IMR-90 (cell line): ENCODE results near the gene SEMA6D. TPM values are rescaled to one million over a fixed set of nuclear protein-coding genes. Genes with fewer than 3 reads are reported as not detected.

Experiments used
- ATAC-seq: fragments of 200-7000 bp; cut with Tn5 transposase; 2 replicates; pipeline ENCODE4 v1.9.1; 2020; ENCODE audit warnings: low read depth, mild to moderate bottlenecking, moderate library complexity
- BruUV-seq: library from RNA; stranded (reverse); fragments of 400-500 nt; replicated peaks from 2 replicates; lab custom pipeline; 2021; lab: Mats Ljungman, UMichigan
- CTCF ChIA-PET: fragments of 300-600 bp; formaldehyde crosslinking; extraction: SDS; loops from one replicate; lab custom pipeline; 2021; ENCODE audit warnings: antibody characterized with exemption; lab: Yijun Ruan, JAX
- POLR2A ChIA-PET: fragments of 300-600 bp; sonication (Branson Sonifier 250); formaldehyde crosslinking; loops from one replicate; lab custom pipeline; 2022; ENCODE audit warnings: antibody characterized with exemption; ENCODE audit not compliant: unreplicated experiment; lab: Charles Lee
- DNase-seq: peaks from one replicate; pipeline ENCODE4 v3.0.0; 2013
- H2AFZ ChIP-seq: replicated peaks from 2 replicates; pipeline ENCODE3; 2013; ENCODE audit warnings: low read length, mild to moderate bottlenecking; ENCODE audit not compliant: poor library complexity
- H2AK5ac ChIP-seq: 2 replicates; pipeline ENCODE4 v1.6.1; 2013; ENCODE audit warnings: low read depth, low read length, inconsistent platforms
- H2AK9ac ChIP-seq: replicated peaks from 2 replicates; pipeline ENCODE3; 2013; ENCODE audit warnings: mild to moderate bottlenecking, low read depth, low read length, moderate library complexity; ENCODE audit not compliant: poor library complexity
- H2BK120ac ChIP-seq: 2 replicates; pipeline ENCODE4 v1.6.1; 2013; ENCODE audit warnings: low read depth, low read length, inconsistent platforms
- H2BK15ac ChIP-seq: 3 replicates; pipeline ENCODE4 v1.6.1; 2013; ENCODE audit warnings: low read depth, low read length, inconsistent platforms
- H2BK20ac ChIP-seq: 2 replicates; pipeline ENCODE4 v1.6.1; 2013; ENCODE audit warnings: low read depth, mild to moderate bottlenecking, inconsistent platforms, low read length, moderate library complexity
- H2BK5ac ChIP-seq: 2 replicates; pipeline ENCODE4 v1.6.1; 2013; ENCODE audit warnings: mild to moderate bottlenecking, low read depth, low read length, inconsistent platforms; ENCODE audit not compliant: poor library complexity, severe bottlenecking
- H3K14ac ChIP-seq: replicated peaks from 2 replicates; pipeline ENCODE4 v1.6.1; 2013; ENCODE audit warnings: low read depth, low read length, inconsistent platforms
- H3K18ac ChIP-seq: 2 replicates; pipeline ENCODE4 v1.6.1; 2013; ENCODE audit warnings: low read depth, low read length, control low read depth
- H3K23ac ChIP-seq: 2 replicates; pipeline ENCODE4 v1.6.1; 2013; ENCODE audit warnings: low read depth, low read length, inconsistent platforms
- H3K27ac ChIP-seq: 2 replicates; pipeline ENCODE4 v1.5.1; 2013; ENCODE audit warnings: mild to moderate bottlenecking, control low read depth, low read length; ENCODE audit not compliant: insufficient read depth
- H3K27me3 ChIP-seq: 2 replicates; pipeline ENCODE4 v1.6.1; 2013; ENCODE audit warnings: low read length; ENCODE audit not compliant: control insufficient read depth, insufficient read depth
- H3K36me3 ChIP-seq: 2 replicates; pipeline ENCODE4 v1.6.1; 2013; ENCODE audit warnings: low read length, mixed read lengths; ENCODE audit not compliant: control insufficient read depth, insufficient read depth
- H3K4ac ChIP-seq: 2 replicates; pipeline ENCODE4 v1.6.1; 2013; ENCODE audit warnings: low read depth, low read length, inconsistent platforms
- H3K4me1 ChIP-seq: 2 replicates; pipeline ENCODE4 v1.6.1; 2013; ENCODE audit warnings: low read length, mixed read lengths; ENCODE audit not compliant: control insufficient read depth, insufficient read depth
- H3K4me2 ChIP-seq: 2 replicates; pipeline ENCODE4 v1.6.1; 2013; ENCODE audit warnings: low read depth, mild to moderate bottlenecking, control low read depth, low read length, moderate library complexity
- H3K4me3 ChIP-seq: 2 replicates; pipeline ENCODE4 v1.5.1; 2013; ENCODE audit warnings: low read depth, mild to moderate bottlenecking, control low read depth, low read length, moderate library complexity; ENCODE audit not compliant: insufficient read depth
- H3K56ac ChIP-seq: 2 replicates; pipeline ENCODE4 v1.6.1; 2013; ENCODE audit warnings: low read length, inconsistent platforms; ENCODE audit not compliant: insufficient read depth; ENCODE audit errors: extremely low read depth
- H3K79me1 ChIP-seq, 2 experiments: 2 replicates each; pipeline ENCODE4 v1.6.1; 2013; ENCODE audit warnings: low read length in 2 of 2, inconsistent platforms in 1 of 2, low read depth in 1 of 2
- H3K9ac ChIP-seq: 2 replicates; pipeline ENCODE4 v1.6.1; 2013; ENCODE audit warnings: low read depth, low read length, control low read depth
- H3K9me1 ChIP-seq: 2 replicates; pipeline ENCODE4 v1.6.1; 2013; ENCODE audit warnings: low read length, inconsistent platforms; ENCODE audit not compliant: insufficient read depth
- H3K9me3 ChIP-seq: 2 replicates; pipeline ENCODE4 v1.6.1; 2013; ENCODE audit warnings: low read length; ENCODE audit not compliant: control insufficient read depth, insufficient read depth
- H4K20me1 ChIP-seq: 2 replicates; pipeline ENCODE4 v1.6.1; 2013; ENCODE audit warnings: low read length, inconsistent platforms; ENCODE audit not compliant: insufficient read depth
- H4K5ac ChIP-seq: 2 replicates; pipeline ENCODE4 v1.6.1; 2013; ENCODE audit warnings: mild to moderate bottlenecking, low read depth, low read length, control low read depth
- H4K8ac ChIP-seq, 2 experiments: 2 replicates each; pipeline ENCODE4 v1.6.1; 2013; ENCODE audit warnings: low read depth in 2 of 2, low read length in 2 of 2, control low read depth in 1 of 2, inconsistent platforms in 1 of 2
- H4K91ac ChIP-seq: 2 replicates; pipeline ENCODE4 v1.6.1; 2013; ENCODE audit warnings: low read depth, low read length, inconsistent platforms; ENCODE audit not compliant: insufficient read depth
- CEBPB ChIP-seq: IDR thresholded peaks from 2 replicates; pipeline ENCODE4 v1.6.1; 2012; ENCODE audit warnings: low read depth, low read length, improper control_type of control experiment
- FOS ChIP-seq: fragments of 150-350 bp; IDR thresholded peaks from 2 replicates; pipeline ENCODE4 v1.6.1; 2016; ENCODE audit warnings: low read depth, low read length
- MAFK ChIP-seq: IDR thresholded peaks from 2 replicates; pipeline ENCODE4 v1.6.1; 2012; ENCODE audit warnings: low read depth, low read length, improper control_type of control experiment
- WGBS, 2 experiments: methylation state at CpG; one replicate each; pipeline versions ENCODE4 v1.1.5 to v1.1.7; 2013; ENCODE audit warnings: missing lambda C conversion rate in 2 of 2; ENCODE audit not compliant: insufficient read length in 1 of 2; ENCODE audit errors: extremely low coverage in 2 of 2; 5-methylcytosine and 5-hydroxymethylcytosine counted together
- dilution Hi-C: fragments of 300-500 bp; cut with HindIII; formaldehyde crosslinking; loops from one replicate; pipeline ENCODE4 v1.14.3; 2018; ENCODE audit warnings: low sequenced_read_pairs; ENCODE audit not compliant: unreplicated experiment
- in situ Hi-C: fragments of 300-500 bp; cut with MboI; formaldehyde crosslinking; loops from 3 replicates; pipeline ENCODE4 v1.14.3; 2019; ENCODE audit warnings: low sequenced_read_pairs, inconsistent platforms, mixed read lengths
- intact Hi-C: fragments of 100-400 bp; cut with micrococcal nuclease; formaldehyde crosslinking; loops from 2 replicates; pipeline ENCODE4 v1.10.0; 2022
- polyA plus RNA-seq, 3 experiments: library from polyadenylated mRNA; depleted of rRNA; stranded (reverse); fragments of >200 nt; gene quantifications; 2 replicates each; pipeline ENCODE4 v1.2.3, GENCODE V29; 2012; ENCODE audit warnings: low replicate concordance in 1 of 3
- total RNA-seq: library from RNA; depleted of rRNA; stranded (reverse); fragments of >200 nt; gene quantifications from 2 replicates; pipeline ENCODE4 v1.2.3, GENCODE V29; 2012

Gene SEMA6D
- total and polyA plus RNA-seq, 2 of the 4 experiments (the other 2 are of a cell fraction): 12.6 to 17.4 TPM

GRCh38 chr15:47688573-47689086 lies 28.7 kb upstream of the SEMA6D start:
- Histone ChIP-seq H3K4me2 (peak overlapping the region; percentile 74; the same call in 1 of the 2 replicates), H2BK5ac (peak overlapping the region; percentile 88), H3K9ac (no peak overlapping the region), H3K9me1 (0 out of 2 replicates have a peak, but pooled peaks cover 3% of the 10 kb centered on the region), H3K56ac (peak overlapping the region; percentile 52; the same call in 1 of the 2 replicates), H2BK120ac (peak overlapping the region; percentile 84), H3K4me3 (no peak overlapping the region), H2AK9ac (no peak overlapping the region), H3K4me1 (no peaks in the 10 kb centered on the region; the same call in 1 of the 2 replicates), H2AFZ (no peak overlapping the region), H4K5ac (peak overlapping the region; percentile 70; the same call in 1 of the 2 replicates), H3K23ac (peak overlapping the region; percentile 75; the same call in 1 of the 2 replicates), H2BK20ac (peak overlapping the region; percentile 90), H3K27ac (no peak overlapping the region), H2AK5ac (peak overlapping the region; percentile 55), H3K4ac (peak overlapping the region; percentile 61; the same call in 1 of the 2 replicates), H3K79me1 (no peaks in the 10 kb centered on the region), H3K14ac (peak overlapping the region; percentile 80), H3K36me3 (no peaks in the 10 kb centered on the region), H4K20me1 (no peaks in the 10 kb centered on the region), H3K9me3 (no peaks in the 10 kb centered on the region), H3K18ac (peak overlapping the region; percentile 88; the same call in 1 of the 2 replicates), H2BK15ac (peak overlapping the region; percentile 39; the same call in 1 of the 3 replicates), H3K27me3 (no peaks in the 10 kb centered on the region), H4K8ac (peak overlapping the region; percentile 3 to 86; a peak in 3 of 4 replicates), H4K91ac (peak overlapping the region; percentile 39; the same call in 1 of the 2 replicates)
- no CpG with 5 or more reads among the region's 4 CpGs for WGBS, 2 experiments
- BruUV-seq: no TSS peak
- in situ Hi-C loops (no loop called here), intact Hi-C loops (no loop called here), dilution Hi-C loops (no loop called here)
- CTCF ChIA-PET: interaction anchor here (0.9 kb wide), 1 partner anchor 14 kb away, joined by 3 read pairs; no protein-coding TSS in a partner anchor
- ATAC-seq (peak; percentile 85), DNase-seq (peak; percentile 83)
- POLR2A ChIA-PET: no interaction called here
- TF ChIP-seq FOS: peak; percentile 73; the same call in 1 of the 2 replicates
- TF ChIP-seq CEBPB: peak; percentile 68
- no peak for TF ChIP-seq MAFK
